HL-60 (cell line): ENCODE results near the gene MORN5.

Experiments
- DNase-seq, 2 experiments: peaks; one replicate each; pipeline ENCODE4 v3.0.0-alpha.2; 2010 to 2020; ENCODE audit warnings: low read depth in 1 of 2, low spot score in 1 of 2
- H3K27ac ChIP-seq: fragments of 250-450 bp; sonication (Bioruptor Pico); replicated peaks from 2 replicates; pipeline ENCODE4 v1.5.1; 2020; ENCODE audit warnings: mild to moderate bottlenecking, moderate library complexity
- H3K27me3 ChIP-seq: fragments of 250-450 bp; sonication (Bioruptor Pico); 2 replicates; pipeline ENCODE4 v1.5.1; 2021; ENCODE audit warnings: mild to moderate bottlenecking, moderate library complexity; ENCODE audit not compliant: insufficient read depth, poor library complexity, severe bottlenecking
- H3K4me3 ChIP-seq: replicated peaks from 2 replicates; pipeline ENCODE4 v1.5.1; 2011; ENCODE audit warnings: mild to moderate bottlenecking, control low read depth, low read length; ENCODE audit not compliant: insufficient read depth
- GABPA ChIP-seq: IDR thresholded peaks from 2 replicates; pipeline ENCODE4 v1.6.1; 2012; ENCODE audit warnings: low read depth
- POLR2AphosphoS5 ChIP-seq: IDR thresholded peaks from 2 replicates; pipeline ENCODE4 v1.6.1; 2012; ENCODE audit warnings: low read depth
- REST ChIP-seq: IDR thresholded peaks from 2 replicates; pipeline ENCODE4 v1.6.1; 2012; ENCODE audit warnings: low read depth; ENCODE audit not compliant: insufficient replicate concordance
- SPI1 ChIP-seq: IDR thresholded peaks from 2 replicates; pipeline ENCODE4 v1.6.1; 2012; ENCODE audit warnings: low read depth, mild to moderate bottlenecking, borderline replicate concordance
- TF ChIP-seq, protein P1 (sequence below): IDR thresholded peaks from one replicate; pipeline ENCODE4 v1.5.1; 2011; ENCODE audit warnings: low read length, control low read depth, inconsistent platforms; ENCODE audit not compliant: insufficient read depth

MORN5 gene

DNA sequence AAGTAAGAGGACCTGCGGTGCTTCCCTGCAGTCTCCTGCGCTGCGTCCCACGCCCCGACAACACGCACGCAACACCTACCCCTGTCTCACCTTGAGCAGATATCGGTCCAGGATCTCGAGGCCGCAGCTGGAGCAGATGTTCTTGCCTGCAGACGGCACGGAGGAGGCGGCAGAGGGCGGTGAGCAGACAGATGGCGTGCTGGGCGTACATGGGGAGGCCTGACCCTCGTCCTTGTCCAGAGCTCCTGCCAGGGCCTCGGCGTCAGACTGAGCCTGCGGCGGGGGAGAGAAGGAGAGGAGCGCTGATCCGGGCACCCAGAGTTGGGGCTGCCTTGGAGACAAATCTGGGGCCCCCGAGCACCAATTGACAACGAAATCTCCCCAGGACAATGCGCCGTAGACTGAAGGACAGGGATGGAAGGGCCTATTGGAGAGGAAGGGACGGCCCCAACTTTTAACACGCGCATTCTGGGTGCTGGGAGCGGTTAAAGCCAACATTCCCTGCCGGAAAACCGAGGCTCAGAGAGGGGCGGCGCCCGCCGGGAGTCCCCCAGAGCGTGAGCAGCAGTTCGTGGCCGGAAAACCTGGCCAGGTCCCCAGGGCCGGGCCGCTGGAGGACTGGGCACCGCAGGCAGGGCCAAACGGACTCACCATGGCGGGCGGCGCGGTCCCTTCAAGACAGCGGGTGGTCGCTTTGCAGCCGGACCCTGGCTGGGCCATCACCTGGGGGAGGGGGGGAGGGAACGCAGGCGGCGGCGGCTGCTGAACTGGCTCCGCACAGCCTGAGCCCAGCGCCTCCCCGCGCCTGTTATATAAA is 67.3 kb downstream of the MORN5 start:
- Histone ChIP-seq H3K27ac (no peak overlapping the region), H3K4me3 (no peak overlapping the region), H3K27me3 (peaks cover 72% of the 10 kb centered on the region)
- no peak for DNase-seq
- TF ChIP-seq POLR2AphosphoS5, result no peak
- no peak for TF ChIP-seq GABPA
- no peak for TF ChIP-seq REST
- TF ChIP-seq, protein P1, sequence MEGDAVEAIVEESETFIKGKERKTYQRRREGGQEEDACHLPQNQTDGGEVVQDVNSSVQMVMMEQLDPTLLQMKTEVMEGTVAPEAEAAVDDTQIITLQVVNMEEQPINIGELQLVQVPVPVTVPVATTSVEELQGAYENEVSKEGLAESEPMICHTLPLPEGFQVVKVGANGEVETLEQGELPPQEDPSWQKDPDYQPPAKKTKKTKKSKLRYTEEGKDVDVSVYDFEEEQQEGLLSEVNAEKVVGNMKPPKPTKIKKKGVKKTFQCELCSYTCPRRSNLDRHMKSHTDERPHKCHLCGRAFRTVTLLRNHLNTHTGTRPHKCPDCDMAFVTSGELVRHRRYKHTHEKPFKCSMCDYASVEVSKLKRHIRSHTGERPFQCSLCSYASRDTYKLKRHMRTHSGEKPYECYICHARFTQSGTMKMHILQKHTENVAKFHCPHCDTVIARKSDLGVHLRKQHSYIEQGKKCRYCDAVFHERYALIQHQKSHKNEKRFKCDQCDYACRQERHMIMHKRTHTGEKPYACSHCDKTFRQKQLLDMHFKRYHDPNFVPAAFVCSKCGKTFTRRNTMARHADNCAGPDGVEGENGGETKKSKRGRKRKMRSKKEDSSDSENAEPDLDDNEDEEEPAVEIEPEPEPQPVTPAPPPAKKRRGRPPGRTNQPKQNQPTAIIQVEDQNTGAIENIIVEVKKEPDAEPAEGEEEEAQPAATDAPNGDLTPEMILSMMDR, result no peak
- TF ChIP-seq SPI1, result no peak

DNA sequence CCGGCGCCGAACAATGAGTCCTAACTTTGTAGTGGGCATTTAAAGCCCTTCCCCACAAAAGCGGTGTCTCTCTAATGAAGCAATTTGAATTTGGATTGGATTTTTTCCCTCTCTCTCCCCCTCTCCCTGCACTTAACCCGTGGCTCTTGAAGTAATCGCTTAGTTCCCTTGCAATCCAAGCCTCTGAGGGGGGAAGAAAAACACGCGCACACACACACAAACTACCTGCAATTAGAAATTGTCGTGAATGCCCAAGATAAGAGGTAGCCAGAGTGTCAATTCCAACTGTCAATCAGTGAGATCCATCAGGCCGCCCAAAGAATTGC is 67.8 kb downstream of the MORN5 start:
- Histone ChIP-seq H3K4me3 (no peak overlapping the region), H3K27ac (no peak overlapping the region), H3K27me3 (peaks cover 73% of the 10 kb centered on the region)
- TF ChIP-seq, protein P1, result no peak
- TF ChIP-seq SPI1 (no peak), GABPA (no peak), POLR2AphosphoS5 (no peak), REST (no peak)
- DNase-seq, result no peak

GRCh38 chr9:122228191-122228567 is 68.5 kb downstream of the MORN5 start:
- no peak for DNase-seq

More at GRCh38 chr9:122228191-122228567, 68.5 kb downstream of the MORN5 start:
- TF ChIP-seq GABPA (no peak), REST (no peak), SPI1 (no peak), POLR2AphosphoS5 (no peak)
- TF ChIP-seq, protein P1, result no peak
- Histone ChIP-seq H3K27ac (no peak overlapping the region), H3K27me3 (peaks cover 76% of the 10 kb centered on the region), H3K4me3 (peak overlapping the region; percentile 23)
